GM18520 (cell line): ENCODE results near the gene SNED1.

Source experiments
- ATAC-seq: cut with Tn5 transposase; IDR thresholded peaks from one replicate; pipeline ENCODE4 v1.9.1; 2021; ENCODE audit not compliant: unreplicated experiment

The SNED1 gene

GRCh38 chr2:241003830-241004564 lies 5.6 kb downstream of the SNED1 start:
- no peak for ATAC-seq

GRCh38 chr2:241005569-241005968 lies 7.2 kb downstream of the SNED1 start:
- no peak for ATAC-seq

- no peak for ATAC-seq
These were observed 8.0 kb downstream of the SNED1 start for GRCh38 chr2:241006412-241006811.

- no peak for ATAC-seq
These were observed 8.7 kb downstream of the SNED1 start for GRCh38 chr2:241007111-241007510.

GRCh38 chr2:241007880-241008710 lies 9.7 kb downstream of the SNED1 start:
- ATAC-seq = no peak

- ATAC-seq = no peak
These were observed 10.3 kb downstream of the SNED1 start for GRCh38 chr2:241008711-241009121.

GRCh38 chr2:241009191-241009590 lies 10.8 kb downstream of the SNED1 start:
- no peak for ATAC-seq

GRCh38 chr2:241009601-241010530 lies 11.4 kb downstream of the SNED1 start:
- ATAC-seq = no peak

- ATAC-seq = no peak
These were observed 12.3 kb downstream of the SNED1 start for GRCh38 chr2:241010531-241011295.

GRCh38 chr2:241011296-241011600 lies 12.8 kb downstream of the SNED1 start:
- ATAC-seq = no peak

GRCh38 chr2:241011751-241012510 lies 13.5 kb downstream of the SNED1 start:
- no peak for ATAC-seq

GRCh38 chr2:241014224-241014623 lies 15.8 kb downstream of the SNED1 start:
- no peak for ATAC-seq

- no peak for ATAC-seq
These were observed 16.3 kb downstream of the SNED1 start for GRCh38 chr2:241014764-241015163.

- ATAC-seq = no peak
These were observed 17.0 kb downstream of the SNED1 start for GRCh38 chr2:241015439-241015838.

GRCh38 chr2:241017228-241017940 lies 19.0 kb downstream of the SNED1 start:
- ATAC-seq = no peak

GRCh38 chr2:241018051-241018891 lies 19.9 kb downstream of the SNED1 start:
- ATAC-seq = no peak

- no peak for ATAC-seq
These were observed 21.2 kb downstream of the SNED1 start for GRCh38 chr2:241019441-241020139.

- ATAC-seq = no peak
These were observed 21.8 kb downstream of the SNED1 start for GRCh38 chr2:241020201-241020600.
